A549 treated with AZD2906 at 1 μM for 4 hours (cell line): ENCODE results near the gene TMEM115. TPM values are rescaled to one million over a fixed set of nuclear protein-coding genes. Genes with fewer than 3 reads are reported as not detected.

Experiments used
- total RNA-seq: library from RNA; stranded (reverse); fragments of 200-300 nt; extraction: Qiagen RNA extraction; gene quantifications from 5 replicates; pipeline ENCODE4 v1.2.3, GENCODE V29; 2022

Gene TMEM115, protein sequence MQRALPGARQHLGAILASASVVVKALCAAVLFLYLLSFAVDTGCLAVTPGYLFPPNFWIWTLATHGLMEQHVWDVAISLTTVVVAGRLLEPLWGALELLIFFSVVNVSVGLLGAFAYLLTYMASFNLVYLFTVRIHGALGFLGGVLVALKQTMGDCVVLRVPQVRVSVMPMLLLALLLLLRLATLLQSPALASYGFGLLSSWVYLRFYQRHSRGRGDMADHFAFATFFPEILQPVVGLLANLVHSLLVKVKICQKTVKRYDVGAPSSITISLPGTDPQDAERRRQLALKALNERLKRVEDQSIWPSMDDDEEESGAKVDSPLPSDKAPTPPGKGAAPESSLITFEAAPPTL
- 41.1 to 49.8 TPM (median 48.6 TPM) in 5 replicates for total RNA-seq

DNA sequence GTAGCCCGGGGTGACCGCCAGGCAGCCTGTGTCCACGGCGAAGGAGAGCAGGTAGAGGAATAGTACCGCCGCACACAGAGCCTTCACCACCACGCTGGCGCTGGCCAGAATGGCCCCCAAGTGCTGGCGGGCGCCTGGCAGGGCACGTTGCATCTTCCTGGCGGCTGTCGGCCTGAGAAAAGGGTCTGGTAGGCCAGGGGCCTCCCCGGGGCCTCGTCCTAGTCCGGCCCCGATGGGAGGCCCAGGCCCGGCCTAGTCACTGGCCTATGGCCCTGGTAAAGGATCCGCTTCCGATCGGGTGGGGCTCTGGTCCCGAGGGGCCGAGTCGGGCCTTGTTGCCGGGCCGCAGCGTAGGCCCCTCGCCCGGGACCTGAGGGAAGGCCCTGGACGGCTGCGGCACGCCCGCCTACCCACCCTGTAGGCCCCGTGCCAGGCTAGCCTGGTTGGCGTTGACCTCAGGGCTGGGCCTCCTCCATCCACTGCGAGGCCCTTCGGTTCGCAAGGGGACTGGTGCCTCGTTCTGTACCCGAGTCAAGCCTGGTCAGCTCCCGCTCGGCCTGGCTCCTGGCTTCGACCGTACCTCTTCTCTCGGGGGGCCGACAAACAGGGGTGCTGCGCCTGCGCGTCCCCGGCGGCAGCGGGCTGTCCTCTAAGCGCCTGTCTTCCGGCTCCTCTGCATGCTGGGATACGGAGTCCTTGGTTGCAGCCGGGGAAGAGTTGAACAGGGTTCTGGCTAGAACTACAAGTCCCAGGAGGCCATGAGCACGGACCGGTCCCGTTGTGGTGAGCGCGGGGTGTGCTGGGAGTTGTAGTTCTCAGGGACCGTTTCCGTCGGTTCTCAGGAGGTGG lies at the start of gene TMEM115:
Gene TMEM115 (minus strand): TSS at position 611 of the 849 bp plus-strand sequence. CDS start 458 bp downstream, at position 153.

GRCh38 chr3:50350527-50351322 lies 8.6 kb downstream of the TMEM115 start, which contains the start of the genes CYB561D2 and NPRL2:
Gene CYB561D2 (plus strand): TSS chr3:50350862. CDS start chr3:50351434, 572 bp downstream.
Gene NPRL2 (minus strand): TSS chr3:50350775. CDS start chr3:50350652, 123 bp downstream.

DNA sequence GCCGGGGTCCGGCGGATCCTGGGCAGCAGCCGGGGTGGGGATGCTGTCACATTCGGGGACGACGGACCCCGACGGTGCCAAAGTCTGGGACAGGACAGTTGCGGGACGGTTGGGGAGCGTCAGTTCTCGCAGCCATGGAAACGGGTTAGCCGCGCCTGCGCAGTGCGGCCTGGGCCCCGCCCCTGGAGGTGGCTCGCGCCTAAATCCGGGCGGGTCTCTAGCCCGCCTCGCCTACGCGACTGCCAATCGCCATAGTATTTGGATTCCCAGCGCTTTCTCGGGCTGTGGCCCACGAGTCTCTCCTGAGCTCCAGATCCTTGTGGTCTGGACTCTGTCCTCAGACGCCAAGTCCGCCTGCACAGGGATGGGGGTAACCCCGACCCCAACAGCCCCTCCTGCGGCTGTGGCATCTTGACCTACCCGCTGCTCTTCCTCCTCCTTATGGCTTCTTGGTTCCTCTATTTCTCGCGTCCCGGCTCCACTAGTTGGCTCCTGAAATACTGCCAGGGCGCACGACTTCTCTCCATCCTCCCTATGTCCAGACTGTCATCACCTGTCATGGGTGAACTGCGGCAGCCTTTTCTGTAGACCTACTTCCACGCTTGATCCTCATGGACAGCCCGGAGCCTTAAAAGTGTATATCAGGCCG lies 13.6 kb downstream of the TMEM115 start, which contains the start of gene ZMYND10:
Gene ZMYND10 (minus strand): TSS at position 147 of the 649 bp plus-strand sequence. CDS start 153 bp downstream, outside the sequence.

GRCh38 chr3:50340448-50341329 lies 18.6 kb downstream of the TMEM115 start, which contains the start of gene RASSF1:
Gene RASSF1 (minus strand): TSS chr3:50340836. CDS start chr3:50340805, 31 bp downstream.

GRCh38 chr3:50327943-50328691 lies 31.2 kb downstream of the TMEM115 start, which contains the start of gene TUSC2:
Gene TUSC2 (minus strand): TSS chr3:50328223. CDS start chr3:50328099, 124 bp downstream.

DNA sequence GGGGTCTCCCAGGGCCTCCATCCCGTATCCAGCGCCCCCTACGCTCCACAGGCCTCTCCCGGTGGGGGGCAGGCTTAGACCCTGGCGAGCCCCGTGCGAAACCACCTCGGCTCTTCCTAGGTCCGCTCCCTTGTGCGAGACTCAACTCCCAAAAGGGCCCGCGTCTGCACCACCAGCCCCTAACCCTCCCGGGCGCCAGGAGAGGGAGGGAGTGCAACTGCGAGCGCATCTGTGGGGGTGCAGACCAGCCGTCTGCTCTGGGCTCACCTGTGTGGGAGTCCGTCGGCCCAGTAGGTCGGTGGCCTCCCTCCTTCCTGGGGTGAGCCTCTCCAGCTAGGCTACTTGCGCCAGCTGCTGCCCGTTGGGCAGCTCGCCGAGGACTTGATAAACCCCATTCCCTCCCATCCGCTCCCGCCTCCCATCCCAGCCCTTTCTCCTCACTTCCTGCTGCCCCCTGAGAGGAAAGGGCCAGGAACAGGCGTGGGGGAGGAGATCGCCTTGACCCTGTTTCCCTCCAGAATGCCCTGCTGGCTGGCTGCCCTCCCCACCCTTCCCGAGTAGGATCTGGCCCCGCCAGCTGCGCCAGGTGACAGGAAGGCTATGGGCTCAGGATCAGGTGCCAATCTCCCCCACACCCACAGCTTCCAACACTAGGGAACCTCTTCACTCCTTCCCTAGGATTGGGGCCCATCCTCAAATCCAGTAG lies 36.8 kb downstream of the TMEM115 start, which contains the start of gene HYAL2:
Gene HYAL2 (minus strand): TSS at position 360 of the 706 bp plus-strand sequence. CDS start 2,256 bp downstream, outside the sequence.

Other genes with a start within 250 kb of the TMEM115 start
- 14.4 to 21.6 TPM (median 19.7 TPM) in 5 replicates for gene SEMA3F, start 204.2 kb downstream of the TMEM115 start, total RNA-seq
- gene GNAT1, start 167.9 kb downstream of the TMEM115 start, total RNA-seq: 0.05 to 0.25 TPM (median 0.22 TPM) in 3 of 5 replicates, not detected in the others
- gene SLC38A3, start 154.2 kb downstream of the TMEM115 start, total RNA-seq: 0.03 to 0.15 TPM (median 0.13 TPM) in 4 of 5 replicates, not detected in the other
- 39.0 to 48.9 TPM (median 46.5 TPM) in 5 replicates for gene GNAI2, start 123.3 kb downstream of the TMEM115 start, total RNA-seq
- 5.2 to 7.9 TPM (median 7.4 TPM) in 5 replicates for gene SEMA3B, start 90.4 kb downstream of the TMEM115 start, total RNA-seq
- 0.11 to 0.13 TPM in 2 of 5 replicates, not detected in the others for gene LSMEM2, start 80.4 kb downstream of the TMEM115 start, total RNA-seq
- 71.9 to 93.3 TPM (median 89.3 TPM) in 5 replicates for gene IFRD2, start 67.1 kb downstream of the TMEM115 start, total RNA-seq
- gene HYAL3, start 60.1 kb downstream of the TMEM115 start, total RNA-seq: 7.2 to 9.7 TPM (median 9.5 TPM) in 5 replicates
- gene NAA80, start 60.1 kb downstream of the TMEM115 start, total RNA-seq: 5.1 to 7.9 TPM (median 7.0 TPM) in 5 replicates
- gene HYAL1, start 55.9 kb downstream of the TMEM115 start, total RNA-seq: 0.39 to 0.84 TPM (median 0.54 TPM) in 5 replicates
- 24.2 to 33.6 TPM (median 30.5 TPM) in 5 replicates for gene HYAL2, start 36.8 kb downstream of the TMEM115 start, total RNA-seq
- 24.6 to 42.8 TPM (median 35.7 TPM) in 5 replicates for gene TUSC2, start 31.3 kb downstream of the TMEM115 start, total RNA-seq
- 15.1 to 20.7 TPM (median 19.5 TPM) in 5 replicates for gene RASSF1, start 18.7 kb downstream of the TMEM115 start, total RNA-seq
- 0.91 to 1.8 TPM (median 1.2 TPM) in 5 replicates for gene ZMYND10, start 13.8 kb downstream of the TMEM115 start, total RNA-seq
- gene NPRL2, start 8.7 kb downstream of the TMEM115 start, total RNA-seq: 13.1 to 15.4 TPM (median 13.5 TPM) in 5 replicates
- 13.6 to 21.4 TPM (median 18.1 TPM) in 5 replicates for gene CYB561D2, start 8.7 kb downstream of the TMEM115 start, total RNA-seq
- gene CACNA2D2, start 144.1 kb upstream of the TMEM115 start, total RNA-seq: 0.45 to 0.71 TPM (median 0.53 TPM) in 5 replicates
- 2.1 to 2.7 TPM (median 2.4 TPM) in 5 replicates for gene C3orf18, start 208.2 kb upstream of the TMEM115 start, total RNA-seq
- gene HEMK1, start 210.0 kb upstream of the TMEM115 start, total RNA-seq: 4.6 to 6.7 TPM (median 6.6 TPM) in 5 replicates